GM23338 (cell line): ENCODE data around the gene ADAP1. TPM values are rescaled to one million over a fixed set of nuclear protein-coding genes. Genes with fewer than 3 reads are reported as not detected.

ENCODE experiments used
- ATAC-seq: fragments of 200-7000 bp; cut with Tn5 transposase; 3 replicates; pipeline ENCODE4 v1.9.1; 2020
- DNase-seq: peaks from one replicate; pipeline ENCODE4 v3.0.0-alpha.2; 2015; ENCODE audit warnings: low spot score
- H2AFZ ChIP-seq: fragments of 200-600 bp; sonication (generic); 2 replicates; pipeline ENCODE4 v1.8.0; 2016; ENCODE audit warnings: antibody characterized with exemption, mild to moderate bottlenecking, moderate library complexity
- H3F3A ChIP-seq: fragments of 200-600 bp; sonication (generic); replicated peaks from 2 replicates; pipeline ENCODE4 v1.8.0; 2017; ENCODE audit warnings: antibody characterized with exemption, mixed run types, low read depth
- H3K27ac ChIP-seq: fragments of 200-600 bp; sonication (generic); 2 replicates; pipeline ENCODE4 v1.6.1; 2016; ENCODE audit warnings: low read depth
- H3K27me3 ChIP-seq: fragments of 200-600 bp; sonication (generic); 2 replicates; pipeline ENCODE4 v1.8.0; 2016; ENCODE audit warnings: mild to moderate bottlenecking, mixed run types, moderate library complexity; ENCODE audit not compliant: insufficient read depth
- H3K36me3 ChIP-seq: fragments of 200-600 bp; sonication (generic); 2 replicates; pipeline ENCODE4 v1.8.0; 2016; ENCODE audit warnings: mild to moderate bottlenecking; ENCODE audit not compliant: insufficient read depth
- H3K4me1 ChIP-seq: fragments of 200-600 bp; sonication (generic); 2 replicates; pipeline ENCODE4 v1.8.0; 2016; ENCODE audit warnings: mild to moderate bottlenecking, moderate library complexity; ENCODE audit not compliant: insufficient read depth
- H3K4me2 ChIP-seq: fragments of 200-600 bp; sonication (generic); 2 replicates; pipeline ENCODE4 v1.7.1; 2017; ENCODE audit warnings: mixed run types
- H3K4me3 ChIP-seq: fragments of 200-600 bp; sonication (generic); 2 replicates; pipeline ENCODE4 v1.6.1; 2016; ENCODE audit warnings: mixed run types
- H3K79me2 ChIP-seq: fragments of 200-600 bp; sonication (generic); replicated peaks from 2 replicates; pipeline ENCODE4 v1.8.0; 2017; ENCODE audit warnings: mild to moderate bottlenecking; ENCODE audit not compliant: insufficient read depth
- H3K9me2 ChIP-seq: fragments of 200-600 bp; sonication (generic); 2 replicates; pipeline ENCODE4 v1.8.0; 2017; ENCODE audit not compliant: insufficient read depth
- H4K20me1 ChIP-seq: fragments of 200-600 bp; sonication (generic); replicated peaks from 2 replicates; pipeline ENCODE4 v1.8.0; 2017; ENCODE audit warnings: mild to moderate bottlenecking; ENCODE audit not compliant: insufficient read depth
- H3K27ac Mint-ChIP-seq: 2 replicates; pipeline ENCODE4 v1.8.0; 2020; ENCODE audit warnings: inconsistent platforms, mild to moderate bottlenecking, moderate library complexity, mixed read lengths
- H3K27me3 Mint-ChIP-seq: 3 replicates; pipeline ENCODE4 v1.8.0; 2022; ENCODE audit warnings: low read depth, mild to moderate bottlenecking, moderate library complexity, mixed read lengths, inconsistent platforms; ENCODE audit not compliant: insufficient read depth, poor library complexity
- H3K36me3 Mint-ChIP-seq: 3 replicates; pipeline ENCODE4 v1.8.0; 2021; ENCODE audit warnings: low read depth, mild to moderate bottlenecking, inconsistent platforms, moderate library complexity, mixed read lengths
- H3K4me1 Mint-ChIP-seq: 3 replicates; pipeline ENCODE4 v1.8.0; 2020; ENCODE audit warnings: mild to moderate bottlenecking, inconsistent platforms, mixed read lengths
- H3K4me3 Mint-ChIP-seq: 3 replicates; pipeline ENCODE4 v1.8.0; 2021; ENCODE audit warnings: moderate library complexity, mild to moderate bottlenecking, inconsistent platforms, mixed read lengths
- H3K9me3 Mint-ChIP-seq: 3 replicates; pipeline ENCODE4 v1.8.0; 2020; ENCODE audit warnings: moderate library complexity, mild to moderate bottlenecking, inconsistent platforms, mixed read lengths
- EZH2 ChIP-seq: fragments of 200-600 bp; sonication (generic); IDR thresholded peaks from one replicate; pipeline ENCODE4 v1.8.0; 2017; ENCODE audit warnings: antibody characterized with exemption, mild to moderate bottlenecking, low read depth; ENCODE audit not compliant: unreplicated experiment
- EZH2phosphoT487 ChIP-seq: fragments of 200-600 bp; sonication (generic); IDR thresholded peaks from one replicate; pipeline ENCODE4 v1.8.1; 2018; ENCODE audit warnings: antibody characterized with exemption; ENCODE audit not compliant: unreplicated experiment
- NANOG ChIP-seq: IDR thresholded peaks from 2 replicates; pipeline ENCODE4 v1.6.1; 2016; ENCODE audit warnings: antibody characterized with exemption, borderline replicate concordance
- POLR2AphosphoS5 ChIP-seq: IDR thresholded peaks from 2 replicates; pipeline ENCODE4 v1.6.1; 2016; ENCODE audit warnings: antibody characterized with exemption, low read depth
- STAT1 ChIP-seq: IDR thresholded peaks from one replicate; pipeline ENCODE4 v1.6.1; 2016; ENCODE audit warnings: antibody characterized with exemption; ENCODE audit not compliant: unreplicated experiment
- ZNF114 ChIP-seq: fragments of 250-450 bp; sonication (Bioruptor Pico); IDR thresholded peaks from 2 replicates; pipeline ENCODE4 v1.5.0; 2020; ENCODE audit warnings: mild to moderate bottlenecking, moderate library complexity
- ZNF331 ChIP-seq: fragments of 250-450 bp; sonication (Bioruptor Pico); IDR thresholded peaks from 2 replicates; pipeline ENCODE4 v1.5.0; 2020; ENCODE audit warnings: low read depth, mild to moderate bottlenecking, moderate library complexity
- polyA plus RNA-seq: library from polyadenylated mRNA; unstranded; fragments of >200 nt; fragmentation: Nextera tagmentation; extraction: Ambion mirVana; gene quantifications from 2 replicates; pipeline ENCODE4 v1.2.1, GENCODE V29; 2016
- total RNA-seq: library from RNA; depleted of rRNA; stranded (reverse); fragments of >200 nt; shearing (Covaris generic); gene quantifications from 2 replicates; pipeline ENCODE4 v1.2.3, GENCODE V29; 2014
- TF ChIP-seq, protein P1 (sequence below): fragments of 250-450 bp; sonication (Bioruptor Pico); IDR thresholded peaks from 2 replicates; pipeline ENCODE4 v1.5.0; 2020; ENCODE audit warnings: mild to moderate bottlenecking, moderate library complexity
- TF ChIP-seq, protein P2 (sequence below): IDR thresholded peaks from 2 replicates; pipeline ENCODE4 v1.6.1; 2016; ENCODE audit warnings: antibody characterized with exemption
- TF ChIP-seq, protein P3 (sequence below), 2 experiments: fragments of 200-600 bp in 1 of 2; sonication (generic) in 1 of 2; conservative IDR thresholded peaks; 2 replicates each; pipeline versions ENCODE4 v1.5.1 to v1.6.1; 2016 to 2017; ENCODE audit warnings: antibody characterized with exemption in 2 of 2, low read depth in 2 of 2, mild to moderate bottlenecking in 2 of 2, moderate library complexity in 1 of 2
- TF ChIP-seq, protein P4 (sequence below): IDR thresholded peaks from one replicate; pipeline ENCODE4 v1.6.1; 2018; ENCODE audit warnings: antibody characterized with exemption; ENCODE audit not compliant: unreplicated experiment

The ADAP1 gene
- total and polyA plus RNA-seq, 2 experiments from 2014 or later: 2.2 to 9.6 TPM

DNA sequence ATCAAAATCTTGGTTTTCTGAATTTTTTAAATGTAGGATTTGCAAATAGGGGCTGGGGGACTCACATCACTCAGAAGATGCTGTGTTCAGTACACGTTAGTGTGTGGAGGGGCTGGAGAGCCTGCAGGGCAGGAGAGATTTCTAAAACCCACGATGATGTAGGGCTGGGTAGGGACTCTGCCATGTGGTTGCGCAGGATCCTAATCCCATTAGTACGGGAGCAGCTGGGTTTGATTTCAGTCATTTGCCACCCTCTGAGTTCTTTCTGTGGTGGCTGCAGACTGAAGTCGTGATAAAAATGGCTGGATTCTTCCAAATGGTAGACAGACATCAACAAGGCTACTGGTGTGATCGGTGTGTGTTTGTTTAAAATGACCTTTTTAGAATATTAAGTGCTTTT is 92.3 kb downstream of the ADAP1 start:
- no peak overlapping the region for H3K4me2 ChIP-seq
- peaks cover 34% of the 10 kb centered on the region; the same call in 1 of the 2 replicates for H3K36me3 ChIP-seq
- H3F3A ChIP-seq: no peaks in the 10 kb centered on the region
- no peak overlapping the region for H3K27ac Mint-ChIP-seq
- peaks cover 87% of the 10 kb centered on the region for H3K36me3 Mint-ChIP-seq
- H3K9me3 Mint-ChIP-seq: no peaks in the 10 kb centered on the region
- H4K20me1 ChIP-seq: peaks cover 3% of the 10 kb centered on the region; the same call in 1 of the 2 replicates
- H3K4me1 ChIP-seq: no peaks in the 10 kb centered on the region
- DNase-seq (no peak), ATAC-seq (no peak)
- H3K27me3 Mint-ChIP-seq: peaks cover 2% of the 10 kb centered on the region
- no peak overlapping the region for H3K4me3 Mint-ChIP-seq
- H3K79me2 ChIP-seq: peaks cover 3% of the 10 kb centered on the region; the same call in 1 of the 2 replicates
- H2AFZ ChIP-seq: no peak overlapping the region
- H3K9me2 ChIP-seq: no peaks in the 10 kb centered on the region
- TF ChIP-seq ZNF331: no peak
- TF ChIP-seq, protein P1, sequence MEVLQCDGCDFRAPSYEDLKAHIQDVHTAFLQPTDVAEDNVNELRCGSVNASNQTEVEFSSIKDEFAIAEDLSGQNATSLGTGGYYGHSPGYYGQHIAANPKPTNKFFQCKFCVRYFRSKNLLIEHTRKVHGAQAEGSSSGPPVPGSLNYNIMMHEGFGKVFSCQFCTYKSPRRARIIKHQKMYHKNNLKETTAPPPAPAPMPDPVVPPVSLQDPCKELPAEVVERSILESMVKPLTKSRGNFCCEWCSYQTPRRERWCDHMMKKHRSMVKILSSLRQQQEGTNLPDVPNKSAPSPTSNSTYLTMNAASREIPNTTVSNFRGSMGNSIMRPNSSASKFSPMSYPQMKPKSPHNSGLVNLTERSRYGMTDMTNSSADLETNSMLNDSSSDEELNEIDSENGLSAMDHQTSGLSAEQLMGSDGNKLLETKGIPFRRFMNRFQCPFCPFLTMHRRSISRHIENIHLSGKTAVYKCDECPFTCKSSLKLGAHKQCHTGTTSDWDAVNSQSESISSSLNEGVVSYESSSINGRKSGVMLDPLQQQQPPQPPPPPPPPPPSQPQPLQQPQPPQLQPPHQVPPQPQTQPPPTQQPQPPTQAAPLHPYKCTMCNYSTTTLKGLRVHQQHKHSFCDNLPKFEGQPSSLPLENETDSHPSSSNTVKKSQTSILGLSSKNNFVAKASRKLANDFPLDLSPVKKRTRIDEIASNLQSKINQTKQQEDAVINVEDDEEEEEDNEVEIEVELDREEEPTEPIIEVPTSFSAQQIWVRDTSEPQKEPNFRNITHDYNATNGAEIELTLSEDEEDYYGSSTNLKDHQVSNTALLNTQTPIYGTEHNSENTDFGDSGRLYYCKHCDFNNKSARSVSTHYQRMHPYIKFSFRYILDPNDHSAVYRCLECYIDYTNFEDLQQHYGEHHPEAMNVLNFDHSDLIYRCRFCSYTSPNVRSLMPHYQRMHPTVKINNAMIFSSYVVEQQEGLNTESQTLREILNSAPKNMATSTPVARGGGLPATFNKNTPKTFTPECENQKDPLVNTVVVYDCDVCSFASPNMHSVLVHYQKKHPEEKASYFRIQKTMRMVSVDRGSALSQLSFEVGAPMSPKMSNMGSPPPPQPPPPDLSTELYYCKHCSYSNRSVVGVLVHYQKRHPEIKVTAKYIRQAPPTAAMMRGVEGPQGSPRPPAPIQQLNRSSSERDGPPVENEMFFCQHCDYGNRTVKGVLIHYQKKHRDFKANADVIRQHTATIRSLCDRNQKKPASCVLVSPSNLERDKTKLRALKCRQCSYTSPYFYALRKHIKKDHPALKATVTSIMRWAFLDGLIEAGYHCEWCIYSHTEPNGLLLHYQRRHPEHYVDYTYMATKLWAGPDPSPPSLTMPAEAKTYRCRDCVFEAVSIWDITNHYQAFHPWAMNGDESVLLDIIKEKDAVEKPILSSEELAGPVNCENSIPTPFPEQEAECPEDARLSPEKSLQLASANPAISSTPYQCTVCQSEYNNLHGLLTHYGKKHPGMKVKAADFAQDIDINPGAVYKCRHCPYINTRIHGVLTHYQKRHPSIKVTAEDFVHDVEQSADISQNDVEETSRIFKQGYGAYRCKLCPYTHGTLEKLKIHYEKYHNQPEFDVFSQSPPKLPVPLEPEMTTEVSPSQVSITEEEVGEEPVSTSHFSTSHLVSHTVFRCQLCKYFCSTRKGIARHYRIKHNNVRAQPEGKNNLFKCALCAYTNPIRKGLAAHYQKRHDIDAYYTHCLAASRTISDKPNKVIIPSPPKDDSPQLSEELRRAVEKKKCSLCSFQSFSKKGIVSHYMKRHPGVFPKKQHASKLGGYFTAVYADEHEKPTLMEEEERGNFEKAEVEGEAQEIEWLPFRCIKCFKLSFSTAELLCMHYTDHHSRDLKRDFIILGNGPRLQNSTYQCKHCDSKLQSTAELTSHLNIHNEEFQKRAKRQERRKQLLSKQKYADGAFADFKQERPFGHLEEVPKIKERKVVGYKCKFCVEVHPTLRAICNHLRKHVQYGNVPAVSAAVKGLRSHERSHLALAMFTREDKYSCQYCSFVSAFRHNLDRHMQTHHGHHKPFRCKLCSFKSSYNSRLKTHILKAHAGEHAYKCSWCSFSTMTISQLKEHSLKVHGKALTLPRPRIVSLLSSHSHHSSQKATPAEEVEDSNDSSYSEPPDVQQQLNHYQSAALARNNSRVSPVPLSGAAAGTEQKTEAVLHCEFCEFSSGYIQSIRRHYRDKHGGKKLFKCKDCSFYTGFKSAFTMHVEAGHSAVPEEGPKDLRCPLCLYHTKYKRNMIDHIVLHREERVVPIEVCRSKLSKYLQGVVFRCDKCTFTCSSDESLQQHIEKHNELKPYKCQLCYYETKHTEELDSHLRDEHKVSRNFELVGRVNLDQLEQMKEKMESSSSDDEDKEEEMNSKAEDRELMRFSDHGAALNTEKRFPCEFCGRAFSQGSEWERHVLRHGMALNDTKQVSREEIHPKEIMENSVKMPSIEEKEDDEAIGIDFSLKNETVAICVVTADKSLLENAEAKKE (CRISPR knock-in tag): no peak
- no peak for TF ChIP-seq NANOG
- TF ChIP-seq, protein P2, sequence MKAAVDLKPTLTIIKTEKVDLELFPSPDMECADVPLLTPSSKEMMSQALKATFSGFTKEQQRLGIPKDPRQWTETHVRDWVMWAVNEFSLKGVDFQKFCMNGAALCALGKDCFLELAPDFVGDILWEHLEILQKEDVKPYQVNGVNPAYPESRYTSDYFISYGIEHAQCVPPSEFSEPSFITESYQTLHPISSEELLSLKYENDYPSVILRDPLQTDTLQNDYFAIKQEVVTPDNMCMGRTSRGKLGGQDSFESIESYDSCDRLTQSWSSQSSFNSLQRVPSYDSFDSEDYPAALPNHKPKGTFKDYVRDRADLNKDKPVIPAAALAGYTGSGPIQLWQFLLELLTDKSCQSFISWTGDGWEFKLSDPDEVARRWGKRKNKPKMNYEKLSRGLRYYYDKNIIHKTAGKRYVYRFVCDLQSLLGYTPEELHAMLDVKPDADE: no peak
- TF ChIP-seq EZH2phosphoT487: no peak
- TF ChIP-seq ZNF114: no peak
- no peak for TF ChIP-seq EZH2
- TF ChIP-seq, protein P3, sequence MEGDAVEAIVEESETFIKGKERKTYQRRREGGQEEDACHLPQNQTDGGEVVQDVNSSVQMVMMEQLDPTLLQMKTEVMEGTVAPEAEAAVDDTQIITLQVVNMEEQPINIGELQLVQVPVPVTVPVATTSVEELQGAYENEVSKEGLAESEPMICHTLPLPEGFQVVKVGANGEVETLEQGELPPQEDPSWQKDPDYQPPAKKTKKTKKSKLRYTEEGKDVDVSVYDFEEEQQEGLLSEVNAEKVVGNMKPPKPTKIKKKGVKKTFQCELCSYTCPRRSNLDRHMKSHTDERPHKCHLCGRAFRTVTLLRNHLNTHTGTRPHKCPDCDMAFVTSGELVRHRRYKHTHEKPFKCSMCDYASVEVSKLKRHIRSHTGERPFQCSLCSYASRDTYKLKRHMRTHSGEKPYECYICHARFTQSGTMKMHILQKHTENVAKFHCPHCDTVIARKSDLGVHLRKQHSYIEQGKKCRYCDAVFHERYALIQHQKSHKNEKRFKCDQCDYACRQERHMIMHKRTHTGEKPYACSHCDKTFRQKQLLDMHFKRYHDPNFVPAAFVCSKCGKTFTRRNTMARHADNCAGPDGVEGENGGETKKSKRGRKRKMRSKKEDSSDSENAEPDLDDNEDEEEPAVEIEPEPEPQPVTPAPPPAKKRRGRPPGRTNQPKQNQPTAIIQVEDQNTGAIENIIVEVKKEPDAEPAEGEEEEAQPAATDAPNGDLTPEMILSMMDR (conservative IDR thresholded peaks at IDR 0.05; ENCODE audit: low read depth in 2 of 2): no peak
- TF ChIP-seq POLR2AphosphoS5: no peak
- TF ChIP-seq, protein P4, sequence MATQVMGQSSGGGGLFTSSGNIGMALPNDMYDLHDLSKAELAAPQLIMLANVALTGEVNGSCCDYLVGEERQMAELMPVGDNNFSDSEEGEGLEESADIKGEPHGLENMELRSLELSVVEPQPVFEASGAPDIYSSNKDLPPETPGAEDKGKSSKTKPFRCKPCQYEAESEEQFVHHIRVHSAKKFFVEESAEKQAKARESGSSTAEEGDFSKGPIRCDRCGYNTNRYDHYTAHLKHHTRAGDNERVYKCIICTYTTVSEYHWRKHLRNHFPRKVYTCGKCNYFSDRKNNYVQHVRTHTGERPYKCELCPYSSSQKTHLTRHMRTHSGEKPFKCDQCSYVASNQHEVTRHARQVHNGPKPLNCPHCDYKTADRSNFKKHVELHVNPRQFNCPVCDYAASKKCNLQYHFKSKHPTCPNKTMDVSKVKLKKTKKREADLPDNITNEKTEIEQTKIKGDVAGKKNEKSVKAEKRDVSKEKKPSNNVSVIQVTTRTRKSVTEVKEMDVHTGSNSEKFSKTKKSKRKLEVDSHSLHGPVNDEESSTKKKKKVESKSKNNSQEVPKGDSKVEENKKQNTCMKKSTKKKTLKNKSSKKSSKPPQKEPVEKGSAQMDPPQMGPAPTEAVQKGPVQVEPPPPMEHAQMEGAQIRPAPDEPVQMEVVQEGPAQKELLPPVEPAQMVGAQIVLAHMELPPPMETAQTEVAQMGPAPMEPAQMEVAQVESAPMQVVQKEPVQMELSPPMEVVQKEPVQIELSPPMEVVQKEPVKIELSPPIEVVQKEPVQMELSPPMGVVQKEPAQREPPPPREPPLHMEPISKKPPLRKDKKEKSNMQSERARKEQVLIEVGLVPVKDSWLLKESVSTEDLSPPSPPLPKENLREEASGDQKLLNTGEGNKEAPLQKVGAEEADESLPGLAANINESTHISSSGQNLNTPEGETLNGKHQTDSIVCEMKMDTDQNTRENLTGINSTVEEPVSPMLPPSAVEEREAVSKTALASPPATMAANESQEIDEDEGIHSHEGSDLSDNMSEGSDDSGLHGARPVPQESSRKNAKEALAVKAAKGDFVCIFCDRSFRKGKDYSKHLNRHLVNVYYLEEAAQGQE: no peak
- TF ChIP-seq STAT1: no peak
- no peak overlapping the region for H3K27ac ChIP-seq
- no peak overlapping the region for H3K4me3 ChIP-seq
- no peaks in the 10 kb centered on the region for H3K27me3 ChIP-seq
- H3K4me1 Mint-ChIP-seq: no peaks in the 10 kb centered on the region
